Thoracic aorta (tissue), 2 donors: Measurements from ENCODE around the gene PARD6G. TPM values are rescaled to one million over a fixed set of nuclear protein-coding genes. Genes with fewer than 3 reads are reported as not detected.
"Not testable (repeated sequence)": the region's sequence is repeated elsewhere in the genome, so short reads cannot be mapped to it uniquely, and the experiment has no call there.

Experiments
- ATAC-seq: fragments of 150-250 bp; one replicate; pipeline ENCODE4 v1.8.0; 2017; ENCODE audit warnings: low read depth; ENCODE audit not compliant: insufficient number of reproducible peaks, low FRiP score
- DNase-seq: peaks from one replicate; pipeline ENCODE4 v3.0.0-alpha.2; 2020; ENCODE audit warnings: low spot score
- H3K27ac ChIP-seq, 2 donors: fragments of 200-600 bp; sonication (generic); 1 replicate in 1 of 2; 2 replicates in 1 of 2; pipeline ENCODE4 v1.5.1; 2016; ENCODE audit warnings: mild to moderate bottlenecking in 2 of 2, moderate library complexity in 2 of 2
- H3K27me3 ChIP-seq: fragments of 200-600 bp; sonication (generic); replicated peaks from 2 replicates; pipeline ENCODE4 v1.6.0; 2016; ENCODE audit warnings: mild to moderate bottlenecking; ENCODE audit not compliant: insufficient read depth
- H3K36me3 ChIP-seq: fragments of 200-600 bp; sonication (generic); one replicate; pipeline ENCODE4 v1.5.1; 2016
- H3K4me1 ChIP-seq, 2 donors: fragments of 200-600 bp; sonication (generic); 1 replicate in 1 of 2; 2 replicates in 1 of 2; pipeline versions ENCODE4 v1.5.1 to v1.6.0; 2016; ENCODE audit warnings: low read depth in 2 of 2, mild to moderate bottlenecking in 1 of 2; ENCODE audit not compliant: control insufficient read depth in 1 of 2
- H3K4me3 ChIP-seq: fragments of 200-600 bp; sonication (generic); 2 replicates; pipeline ENCODE4 v1.5.1; 2016; ENCODE audit warnings: mild to moderate bottlenecking
- H3K9me3 ChIP-seq: fragments of 200-600 bp; sonication (generic); 2 replicates; pipeline ENCODE4 v1.5.1; 2016
- total RNA-seq, 2 donors: library from RNA; depleted of rRNA; stranded (reverse); fragments of >200 nt; gene quantifications; one replicate each; pipeline versions ENCODE4 v1.1.0 to v1.2.3, GENCODE V29; 2016
- TF ChIP-seq, protein P1 (sequence below): fragments of 200-600 bp; sonication (generic); IDR thresholded peaks from one replicate; pipeline ENCODE4 v1.5.1; 2019; ENCODE audit warnings: antibody characterized with exemption

The PARD6G gene, protein sequence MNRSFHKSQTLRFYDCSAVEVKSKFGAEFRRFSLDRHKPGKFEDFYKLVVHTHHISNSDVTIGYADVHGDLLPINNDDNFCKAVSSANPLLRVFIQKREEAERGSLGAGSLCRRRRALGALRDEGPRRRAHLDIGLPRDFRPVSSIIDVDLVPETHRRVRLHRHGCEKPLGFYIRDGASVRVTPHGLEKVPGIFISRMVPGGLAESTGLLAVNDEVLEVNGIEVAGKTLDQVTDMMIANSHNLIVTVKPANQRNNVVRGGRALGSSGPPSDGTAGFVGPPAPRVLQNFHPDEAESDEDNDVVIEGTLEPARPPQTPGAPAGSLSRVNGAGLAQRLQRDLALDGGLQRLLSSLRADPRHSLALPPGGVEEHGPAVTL
- total RNA-seq: 1 to 10 TPM; 3.0 to 4.8 TPM

DNA sequence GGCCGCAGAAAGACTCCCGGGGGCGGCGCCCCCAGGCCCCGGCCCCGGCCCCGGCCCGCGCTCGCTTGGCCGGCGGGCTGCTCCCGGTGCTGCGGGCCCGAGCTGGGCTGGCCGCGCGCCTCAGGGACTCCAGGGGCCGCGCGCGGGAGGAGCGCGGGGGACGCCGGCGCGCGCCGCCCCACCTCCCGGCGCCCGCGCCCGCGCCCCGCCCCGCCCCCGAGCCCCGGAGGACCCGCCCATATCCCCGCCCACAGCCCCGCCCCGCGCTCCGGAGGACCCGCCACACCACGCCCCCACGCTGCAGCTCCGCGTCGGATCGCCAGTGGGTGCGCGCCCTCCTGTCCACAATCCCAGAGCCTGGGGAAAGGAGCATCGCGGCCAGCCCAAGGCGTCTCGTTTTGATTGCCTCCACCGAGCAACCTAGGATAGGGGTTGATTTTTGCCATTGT is at the start of gene PARD6G:
Gene PARD6G (minus strand): TSS at position 122 of the 449 bp plus-strand sequence. CDS start 166 bp downstream, outside the sequence.
- Histone ChIP-seq H3K36me3 (no peaks in the 10 kb centered on the region), H3K27me3 (no peaks in the 10 kb centered on the region), H3K27ac (no peak within 1 kb of the TSS), H3K4me3 (peak within 1 kb of the TSS; percentile 79), H3K4me1 (peaks cover 0 to 7% of the 10 kb centered on the region in 2 donors), H3K9me3 (no peaks in the 10 kb centered on the region)
- DNase-seq: peak; percentile 38
- TF ChIP-seq, protein P1, sequence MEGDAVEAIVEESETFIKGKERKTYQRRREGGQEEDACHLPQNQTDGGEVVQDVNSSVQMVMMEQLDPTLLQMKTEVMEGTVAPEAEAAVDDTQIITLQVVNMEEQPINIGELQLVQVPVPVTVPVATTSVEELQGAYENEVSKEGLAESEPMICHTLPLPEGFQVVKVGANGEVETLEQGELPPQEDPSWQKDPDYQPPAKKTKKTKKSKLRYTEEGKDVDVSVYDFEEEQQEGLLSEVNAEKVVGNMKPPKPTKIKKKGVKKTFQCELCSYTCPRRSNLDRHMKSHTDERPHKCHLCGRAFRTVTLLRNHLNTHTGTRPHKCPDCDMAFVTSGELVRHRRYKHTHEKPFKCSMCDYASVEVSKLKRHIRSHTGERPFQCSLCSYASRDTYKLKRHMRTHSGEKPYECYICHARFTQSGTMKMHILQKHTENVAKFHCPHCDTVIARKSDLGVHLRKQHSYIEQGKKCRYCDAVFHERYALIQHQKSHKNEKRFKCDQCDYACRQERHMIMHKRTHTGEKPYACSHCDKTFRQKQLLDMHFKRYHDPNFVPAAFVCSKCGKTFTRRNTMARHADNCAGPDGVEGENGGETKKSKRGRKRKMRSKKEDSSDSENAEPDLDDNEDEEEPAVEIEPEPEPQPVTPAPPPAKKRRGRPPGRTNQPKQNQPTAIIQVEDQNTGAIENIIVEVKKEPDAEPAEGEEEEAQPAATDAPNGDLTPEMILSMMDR: no peak
- ATAC-seq: peak; percentile 75

DNA sequence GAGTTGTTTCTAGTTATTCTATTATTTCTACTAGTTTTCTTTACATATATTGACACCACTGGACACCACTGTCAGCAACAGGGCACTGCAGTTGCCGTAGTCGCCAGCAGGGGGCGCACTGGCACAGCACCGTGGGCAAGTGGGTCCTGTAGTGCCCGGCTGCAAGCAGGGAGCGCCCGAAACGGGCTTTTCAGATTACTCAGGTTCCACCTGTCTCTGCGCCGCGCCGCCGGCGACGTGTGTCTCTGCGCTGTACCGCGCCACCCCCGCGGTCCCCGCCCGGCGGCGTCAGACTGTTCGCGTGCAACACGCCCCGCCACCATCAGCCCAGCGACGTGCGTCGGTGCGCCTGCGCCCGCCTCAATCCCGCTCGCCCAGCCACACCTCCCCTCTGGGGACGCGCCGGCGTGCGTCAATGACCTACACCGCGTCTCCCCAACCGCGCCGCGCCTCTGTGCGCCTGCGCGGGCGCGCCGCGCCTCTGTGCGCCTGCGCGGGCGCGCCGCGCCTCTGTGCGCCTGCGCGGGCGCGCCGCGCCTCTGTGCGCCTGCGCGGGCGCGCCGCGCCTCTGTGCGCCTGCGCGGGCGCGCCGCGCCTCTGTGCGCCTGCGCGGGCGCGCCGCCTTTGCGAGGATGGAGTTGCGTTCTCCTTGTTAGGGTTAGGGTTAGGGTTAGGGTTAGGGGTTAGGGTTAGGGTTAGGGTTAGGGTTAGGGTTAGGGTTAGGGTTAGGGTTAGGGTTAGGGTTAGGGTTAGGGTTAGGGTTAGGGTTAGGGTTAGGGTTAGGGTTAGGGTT is 15.1 kb upstream of the PARD6G start:
- H3K9me3 ChIP-seq, H3K27me3 ChIP-seq, H3K27ac ChIP-seq, DNase-seq, H3K4me3 ChIP-seq, H3K4me1 ChIP-seq, H3K36me3 ChIP-seq, ATAC-seq: not testable (repeated sequence)
- TF ChIP-seq, protein P1: peak; percentile 63

DNA sequence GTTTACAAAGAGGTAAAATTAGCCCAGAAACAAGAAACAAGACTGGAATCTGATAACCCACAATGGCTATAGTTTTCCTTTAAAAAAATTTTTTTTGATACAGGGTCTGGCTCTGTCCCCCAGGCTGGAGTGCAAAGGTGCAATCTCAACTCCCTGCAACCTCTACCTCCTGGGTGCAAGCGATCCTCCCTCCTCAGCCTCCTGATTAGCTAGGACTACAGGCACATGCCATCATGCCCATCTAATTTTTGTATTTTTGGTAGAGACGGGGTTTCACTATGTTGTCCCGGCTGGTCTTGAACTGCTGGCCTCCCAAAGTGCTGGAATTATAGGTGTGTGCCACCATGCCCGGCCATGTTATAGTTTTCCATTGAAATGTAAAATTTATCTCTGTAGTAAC is 12.3 kb upstream of the PARD6G start:
- TF ChIP-seq, protein P1: no peak
- Histone ChIP-seq H3K9me3 (no peaks in the 10 kb centered on the region), H3K27me3 (no peaks in the 10 kb centered on the region), H3K4me3 (no peak overlapping the region), H3K4me1 (no peaks in the 10 kb centered on the region), H3K36me3 (no peaks in the 10 kb centered on the region), H3K27ac (no peak overlapping the region)
- DNase-seq (no peak), ATAC-seq (no peak)

DNA sequence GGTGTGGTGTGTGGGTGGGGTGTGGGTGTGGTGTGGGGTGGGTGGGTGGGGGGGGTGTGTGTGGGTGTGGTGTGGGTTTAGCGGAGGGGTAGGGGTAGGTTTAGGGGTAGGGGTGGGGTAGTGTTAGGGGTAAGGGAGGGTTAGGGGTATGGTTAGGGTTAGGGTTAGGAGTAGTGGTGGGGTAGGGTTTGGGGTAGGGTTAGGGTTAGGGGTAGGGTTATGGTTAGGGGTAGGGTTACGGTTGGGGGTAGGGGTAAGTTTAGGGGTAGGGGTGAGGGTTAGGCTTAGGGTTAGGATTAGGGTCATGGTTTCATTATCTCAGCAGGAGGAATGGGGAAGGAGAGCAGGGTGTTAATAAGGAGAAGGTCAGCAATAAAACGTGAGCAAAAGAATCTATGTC is 11.3 kb upstream of the PARD6G start:
- DNase-seq: no peak
- ATAC-seq: no peak
- no peaks in the 10 kb centered on the region for H3K4me1 ChIP-seq
- no peaks in the 10 kb centered on the region for H3K36me3 ChIP-seq
- H3K27me3 ChIP-seq: no peaks in the 10 kb centered on the region
- TF ChIP-seq, protein P1: no peak
- H3K4me3 ChIP-seq: no peak overlapping the region
- no peak overlapping the region for H3K27ac ChIP-seq
- H3K9me3 ChIP-seq: no peaks in the 10 kb centered on the region
